ENCODE data around the gene SKOR1. TPM values are rescaled to one million over a fixed set of nuclear protein-coding genes. Genes with fewer than 3 reads are reported as not detected.

The SKOR1 gene
- total RNA-seq, 1 donor, result not detected

- no peak for DNase-seq (ENCODE audit: low read depth)
- no peak overlapping the region for H3K4me3 ChIP-seq (ENCODE audit: low read depth, low read length)
- no peak for TF ChIP-seq CTCF (IDR thresholded peaks at IDR 0.05; ENCODE audit: insufficient read depth, low read depth, low read length)
Measured at GRCh38 chr15:67884009-67884408, 58.7 kb downstream of the SKOR1 start.

Small RNA genes within 50 kb of the gene (small RNA-seq; reads per million reads assigned to genes)
- 3.3 reads per million, percentile 71 among the genes with 10 or more reads in this experiment for gene RNU6-1

Other genes starting within 250 kb of the SKOR1 start
- gene RNU6-1, start 14.5 kb downstream of the SKOR1 start, total RNA-seq, result not detected in 2 replicates
- 28.9 and 46.1 TPM in 2 replicates for gene PIAS1, start 228.8 kb downstream of the SKOR1 start, total RNA-seq